CD4-positive, alpha-beta T cell (primary cell): ENCODE measurements around the gene AXL. TPM values are rescaled to one million over a fixed set of nuclear protein-coding genes. Genes with fewer than 3 reads are reported as not detected.

Experiments
- ATAC-seq: fragments of 200-7000 bp; cut with Tn5 transposase; one replicate; pipeline ENCODE4 v1.10.0; 2022; ENCODE audit warnings: mild to moderate bottlenecking; ENCODE audit not compliant: poor library complexity
- CTCF ChIA-PET: fragments of 350-600 bp; sonication (Branson Sonifier 250); formaldehyde crosslinking; loops from one replicate; lab custom pipeline; 2021; ENCODE audit warnings: antibody characterized with exemption, inconsistent platforms; lab: Charles Lee
- POLR2A ChIA-PET: fragments of 350-600 bp; sonication (Branson Sonifier 250); formaldehyde crosslinking; loops from one replicate; lab custom pipeline; 2021; ENCODE audit warnings: antibody characterized with exemption, inconsistent platforms; lab: Charles Lee
- DNase-seq, 14 experiments: peaks; one replicate each; pipeline ENCODE4 v3.0.0-alpha.2; 2013 to 2020; ENCODE audit warnings: mixed read lengths in 2 of 14
- H3K27ac ChIP-seq, 2 donors: one replicate each; pipeline versions ENCODE4 v1.5.1 to v1.7.0; 2013; ENCODE audit warnings: low read length in 2 of 2, low read depth in 1 of 2, mild to moderate bottlenecking in 1 of 2
- H3K27me3 ChIP-seq, 2 experiments: 1 replicate in 1 of 2; 2 replicates in 1 of 2; pipeline versions ENCODE4 v1.6.1 to v1.7.0; 2013; ENCODE audit warnings: low read length in 2 of 2, control low read depth in 1 of 2, mild to moderate bottlenecking in 1 of 2, moderate library complexity in 1 of 2; ENCODE audit not compliant: insufficient read depth in 2 of 2, control insufficient read depth in 1 of 2
- H3K36me3 ChIP-seq: one replicate; pipeline ENCODE4 v1.6.1; 2013; ENCODE audit warnings: low read length, control low read depth; ENCODE audit not compliant: insufficient read depth
- H3K4me1 ChIP-seq: one replicate; pipeline ENCODE4 v1.6.1; 2013; ENCODE audit warnings: low read length, control low read depth; ENCODE audit not compliant: insufficient read depth
- H3K4me3 ChIP-seq: one replicate; pipeline ENCODE4 v1.5.1; 2013; ENCODE audit warnings: mild to moderate bottlenecking, low read length, moderate library complexity
- H3K9me3 ChIP-seq, 2 experiments: 1 replicate in 1 of 2; 2 replicates in 1 of 2; pipeline versions ENCODE4 v1.6.1 to v1.7.0; 2013; ENCODE audit warnings: low read length in 2 of 2, mild to moderate bottlenecking in 2 of 2, control low read depth in 1 of 2, moderate library complexity in 1 of 2; ENCODE audit not compliant: control insufficient read depth in 1 of 2, insufficient read depth in 1 of 2
- H3K27ac Mint-ChIP-seq: one replicate; pipeline ENCODE4 v1.8.0; 2020; ENCODE audit warnings: mixed read lengths
- H3K27me3 Mint-ChIP-seq: one replicate; pipeline ENCODE4 v1.8.0; 2021; ENCODE audit warnings: mixed read lengths
- H3K36me3 Mint-ChIP-seq: one replicate; pipeline ENCODE4 v1.8.0; 2021; ENCODE audit warnings: low read depth, mixed read lengths
- H3K4me1 Mint-ChIP-seq: one replicate; pipeline ENCODE4 v1.8.0; 2021; ENCODE audit warnings: low read depth, mixed read lengths
- H3K4me3 Mint-ChIP-seq: one replicate; pipeline ENCODE4 v1.8.0; 2020; ENCODE audit warnings: mild to moderate bottlenecking, mixed read lengths
- H3K9me3 Mint-ChIP-seq: one replicate; pipeline ENCODE4 v1.8.0; 2020; ENCODE audit warnings: mixed read lengths
- intact Hi-C, 2 experiments: fragments of 100-400 bp; cut with DNase I in 1 of 2; cut with micrococcal nuclease in 1 of 2; formaldehyde crosslinking; loops; one replicate each; pipeline versions ENCODE4 v1.15.1 to v1.9.0; 2023 to 2025; cut with DNase I, micrococcal nuclease
- total RNA-seq, 174 experiments: library from RNA in 2 of 174; stranded (reverse) in 2 of 174; gene quantifications; one replicate each; pipeline ENCODE4 v1.2.3 and lab custom pipeline; 2021 to 2026
- TF ChIP-seq, protein P1 (sequence below): fragments of 200-600 bp; IDR thresholded peaks from one replicate; pipeline ENCODE4 v1.8.0; 2022; ENCODE audit warnings: antibody characterized with exemption, mild to moderate bottlenecking

AXL gene
- total RNA-seq, 2 experiments from 2014 or later: 0.30 to 0.42 TPM

DNA sequence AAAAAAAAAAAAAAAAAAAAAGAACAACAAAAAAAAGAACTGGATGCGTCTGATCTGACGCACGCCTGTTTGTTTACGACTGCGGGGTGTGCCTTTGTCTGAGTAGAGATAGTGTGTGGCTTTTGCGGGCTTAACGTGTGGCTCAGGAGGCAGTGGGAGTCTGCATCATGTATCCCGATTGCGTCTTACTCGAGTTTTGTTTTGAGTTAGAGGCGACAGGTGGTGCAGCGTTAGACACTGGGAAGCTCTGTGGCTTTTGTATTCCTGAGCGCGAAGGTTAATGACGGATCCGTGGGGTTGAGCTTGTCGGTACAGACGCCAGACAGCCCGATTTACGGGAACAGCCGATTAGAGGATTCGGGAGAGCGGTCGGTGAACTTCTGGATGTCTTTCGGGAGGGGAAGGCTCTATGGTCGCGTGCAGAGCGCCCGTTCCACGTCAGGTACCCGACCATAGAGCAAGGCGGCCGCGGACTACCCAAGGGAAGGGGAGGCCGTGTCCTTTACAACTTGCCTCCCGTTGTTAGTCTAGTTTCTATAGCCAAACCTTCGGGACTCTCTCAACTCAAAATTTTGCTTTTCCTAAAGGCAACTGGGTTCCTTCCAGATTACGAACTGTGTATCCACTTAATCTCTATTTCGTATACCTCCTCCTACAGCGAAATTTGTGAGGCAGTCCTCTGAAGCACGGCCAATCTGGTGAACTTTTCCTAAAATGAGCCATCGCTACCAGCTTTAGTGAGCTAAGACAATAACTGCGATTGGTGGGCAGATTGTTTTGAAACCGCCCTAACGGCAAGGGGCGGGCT, 44.2 kb downstream of the AXL start:
- peaks cover 52% of the 10 kb centered on the region for H3K4me1 Mint-ChIP-seq
- no peaks in the 10 kb centered on the region for H3K9me3 Mint-ChIP-seq
- Histone ChIP-seq H3K27ac (peak overlapping the region; percentile 99 to 100), H3K4me3 (peak overlapping the region; percentile 81), H3K9me3 (peaks cover 0 to 5% of the 10 kb centered on the region in 2 experiments), H3K27me3 (no peaks in the 10 kb centered on the region), H3K36me3 (peaks cover 17% of the 10 kb centered on the region), H3K4me1 (peaks cover 57% of the 10 kb centered on the region)
- ATAC-seq (peak; percentile 48), DNase-seq (peak; percentile 64 to 98 (median 82))
- H3K27me3 Mint-ChIP-seq: peaks cover 5% of the 10 kb centered on the region
- CTCF ChIA-PET: interaction anchor here (0.6 to 5.4 kb wide), 11 partner anchors 14 to 294 kb away, joined by 3 to 64 read pairs (median 9); partner anchors contain the start of genes B9D2, CCDC97 and TGFB1
- peak overlapping the region; percentile 96 for H3K4me3 Mint-ChIP-seq
- intact Hi-C loops: loop anchor here (1.0 to 5.0 kb wide), 9 partner anchors 36 to 798 kb away; partner anchors contain the start of gene BLVRB (in 1 of the 2)
- TF ChIP-seq, protein P1, sequence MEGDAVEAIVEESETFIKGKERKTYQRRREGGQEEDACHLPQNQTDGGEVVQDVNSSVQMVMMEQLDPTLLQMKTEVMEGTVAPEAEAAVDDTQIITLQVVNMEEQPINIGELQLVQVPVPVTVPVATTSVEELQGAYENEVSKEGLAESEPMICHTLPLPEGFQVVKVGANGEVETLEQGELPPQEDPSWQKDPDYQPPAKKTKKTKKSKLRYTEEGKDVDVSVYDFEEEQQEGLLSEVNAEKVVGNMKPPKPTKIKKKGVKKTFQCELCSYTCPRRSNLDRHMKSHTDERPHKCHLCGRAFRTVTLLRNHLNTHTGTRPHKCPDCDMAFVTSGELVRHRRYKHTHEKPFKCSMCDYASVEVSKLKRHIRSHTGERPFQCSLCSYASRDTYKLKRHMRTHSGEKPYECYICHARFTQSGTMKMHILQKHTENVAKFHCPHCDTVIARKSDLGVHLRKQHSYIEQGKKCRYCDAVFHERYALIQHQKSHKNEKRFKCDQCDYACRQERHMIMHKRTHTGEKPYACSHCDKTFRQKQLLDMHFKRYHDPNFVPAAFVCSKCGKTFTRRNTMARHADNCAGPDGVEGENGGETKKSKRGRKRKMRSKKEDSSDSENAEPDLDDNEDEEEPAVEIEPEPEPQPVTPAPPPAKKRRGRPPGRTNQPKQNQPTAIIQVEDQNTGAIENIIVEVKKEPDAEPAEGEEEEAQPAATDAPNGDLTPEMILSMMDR: no peak
- peaks cover 53% of the 10 kb centered on the region for H3K36me3 Mint-ChIP-seq
- POLR2A ChIA-PET: interaction anchor here (0.6 to 5.9 kb wide), 66 partner anchors 9 to 1921 kb away, joined by 3 to 314 read pairs (median 5); partner anchors contain the start of genes ACTMAP, AKT2, B9D2 and CCDC97
- H3K27ac Mint-ChIP-seq: peak overlapping the region; percentile 100

DNA sequence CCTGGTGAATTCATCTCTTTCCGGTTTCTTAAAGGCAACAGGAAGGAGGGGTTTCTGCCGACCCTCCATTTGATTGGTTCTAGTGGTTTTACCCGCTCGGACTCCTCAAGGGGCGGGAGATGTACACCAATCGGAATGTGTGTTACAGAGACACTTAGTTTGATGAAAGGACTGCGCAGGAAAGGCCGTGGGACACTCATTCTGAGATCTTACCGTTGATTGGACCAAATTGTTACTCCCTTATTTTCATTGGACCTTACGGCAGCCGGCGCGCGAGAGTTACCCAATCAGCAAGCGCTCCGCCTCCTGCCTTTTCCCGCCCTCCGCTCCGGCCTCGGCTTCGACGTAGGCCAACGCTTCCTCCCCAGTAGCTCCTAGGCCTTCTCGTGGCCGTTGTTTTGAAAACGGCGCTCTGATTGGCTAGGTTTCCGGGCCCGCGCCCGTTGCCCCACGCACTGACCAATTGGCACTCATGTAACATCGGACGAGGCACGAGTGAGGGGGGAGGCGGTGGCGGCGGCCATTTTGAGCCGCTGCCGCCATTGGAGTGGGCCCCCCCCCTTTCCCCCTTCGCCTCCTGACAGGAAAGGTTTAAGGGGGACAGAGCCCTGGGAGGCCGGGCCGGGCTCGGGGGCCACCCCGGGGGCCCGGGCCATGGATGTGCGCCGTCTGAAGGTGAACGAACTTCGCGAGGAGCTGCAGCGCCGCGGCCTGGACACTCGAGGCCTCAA, 45.0 kb downstream of the AXL start, which contains the start of gene HNRNPUL1:
Gene HNRNPUL1, plus strand, starts transcription at position 523 of the 731 bp plus-strand sequence. Its CDS starts 132 bp downstream, at position 655.
- CTCF ChIA-PET: interaction anchor here (0.6 to 5.4 kb wide), 9 partner anchors 13 to 120 kb away, joined by 3 to 64 read pairs (median 4); partner anchors contain the start of genes CCDC97 and TGFB1
- Histone ChIP-seq H3K27ac (peak within 1 kb of the TSS; percentile 99 to 100), H3K9me3 (peaks cover 0 to 5% of the 10 kb centered on the region in 2 experiments), H3K4me3 (peak within 1 kb of the TSS; percentile 85), H3K4me1 (peaks cover 59% of the 10 kb centered on the region), H3K27me3 (no peaks in the 10 kb centered on the region), H3K36me3 (peaks cover 25% of the 10 kb centered on the region)
- Mint-ChIP-seq H3K4me3 (peak within 1 kb of the TSS; percentile 96), H3K9me3 (no peaks in the 10 kb centered on the region), H3K4me1 (peaks cover 55% of the 10 kb centered on the region), H3K27me3 (peaks cover 5% of the 10 kb centered on the region), H3K36me3 (peaks cover 61% of the 10 kb centered on the region), H3K27ac (peak within 1 kb of the TSS; percentile 100)
- DNase-seq (peak; percentile 99 to 100 (median 100)), ATAC-seq (peak; percentile 50)
- TF ChIP-seq, protein P1: no peak
- intact Hi-C loops: loop anchor here (1.0 to 5.0 kb wide), 10 partner anchors 37 to 799 kb away; partner anchors contain the start of genes BCKDHA (in 1 of the 2), BLVRB (in 1 of the 2) and EXOSC5 (in 1 of the 2)
- POLR2A ChIA-PET: interaction anchor here (0.6 to 5.9 kb wide), 64 partner anchors 8 to 1921 kb away, joined by 3 to 314 read pairs (median 5); partner anchors contain the start of genes ACTMAP, AKT2, B9D2 and CCDC97
